Vagina (tissue), 2 donors: Measurements from ENCODE around the gene CANX. TPM values are rescaled to one million over a fixed set of nuclear protein-coding genes. Genes with fewer than 3 reads are reported as not detected.

ENCODE experiments used
- DNase-seq, 2 donors: peaks; one replicate each; pipeline ENCODE4 v3.0.0-alpha.2; 2017; ENCODE audit errors: extremely low spot score in 2 of 2
- H3K27ac ChIP-seq: fragments of 200-600 bp; sonication (generic); one replicate; pipeline ENCODE4 v1.5.1; 2019
- H3K27me3 ChIP-seq: fragments of 200-600 bp; sonication (generic); one replicate; pipeline ENCODE4 v1.5.1; 2019
- H3K36me3 ChIP-seq, 2 donors: fragments of 200-600 bp; sonication (generic); one replicate each; pipeline ENCODE4 v1.5.1; 2017 to 2019
- H3K4me1 ChIP-seq: fragments of 200-600 bp; sonication (generic); one replicate; pipeline ENCODE4 v1.5.1; 2019
- H3K4me3 ChIP-seq, 2 donors: fragments of 200-600 bp; sonication (generic); 1 replicate in 1 of 2; 2 replicates in 1 of 2; pipeline ENCODE4 v1.5.1; 2016 to 2019
- H3K9me3 ChIP-seq: fragments of 200-600 bp; sonication (generic); one replicate; pipeline ENCODE4 v1.5.1; 2019
- POLR2A ChIP-seq, 2 donors: fragments of 450-650 bp; IDR thresholded peaks; one replicate each; pipeline ENCODE4 v1.6.1; 2017; ENCODE audit warnings: antibody characterized with exemption in 2 of 2, mild to moderate bottlenecking in 2 of 2, moderate library complexity in 2 of 2
- POLR2AphosphoS5 ChIP-seq, 2 donors: sonication (generic); formaldehyde crosslinking; IDR thresholded peaks; one replicate each; pipeline ENCODE4 v1.9.0; 2017; ENCODE audit warnings: antibody characterized with exemption in 2 of 2, mild to moderate bottlenecking in 2 of 2, low read depth in 1 of 2; ENCODE audit not compliant: insufficient read depth in 1 of 2
- intact Hi-C: fragments of 100-400 bp; cut with DNase I; formaldehyde crosslinking; loops from one replicate; pipeline ENCODE4 v1.15.1; 2023
- total RNA-seq: library from RNA; depleted of rRNA; stranded (reverse); fragments of >200 nt; gene quantifications from one replicate; pipeline ENCODE4 v1.2.3, GENCODE V29; 2016
- TF ChIP-seq, protein P1 (sequence below), 3 experiments: fragments of 450-650 bp in 2 of 3; fragments of 200-600 bp in 1 of 3; sonication (generic) in 1 of 3; IDR thresholded peaks; one replicate each; pipeline ENCODE4 v1.5.1; 2017 to 2019; ENCODE audit warnings: antibody characterized with exemption in 3 of 3, mild to moderate bottlenecking in 2 of 3, moderate library complexity in 2 of 3

Gene CANX
- total RNA-seq, 1 donor from 2014 or later, result 208 TPM

- H3K4me1 ChIP-seq, result peaks cover 46% of the 10 kb centered on the region
These were observed 960 bp downstream of the CANX start for GRCh38 chr5:179699616-179700237.

GRCh38 chr5:179700401-179700918 lies 1.7 kb downstream of the CANX start:
- peak overlapping the region; percentile 96 for H3K27ac ChIP-seq
- TF ChIP-seq POLR2AphosphoS5 (IDR thresholded peaks at IDR 0.05; ENCODE audit: insufficient read depth in 1 of 2, low read depth in 1 of 2) (no peak), POLR2A (IDR thresholded peaks at IDR 0.05) (no peak)
- TF ChIP-seq, protein P1, sequence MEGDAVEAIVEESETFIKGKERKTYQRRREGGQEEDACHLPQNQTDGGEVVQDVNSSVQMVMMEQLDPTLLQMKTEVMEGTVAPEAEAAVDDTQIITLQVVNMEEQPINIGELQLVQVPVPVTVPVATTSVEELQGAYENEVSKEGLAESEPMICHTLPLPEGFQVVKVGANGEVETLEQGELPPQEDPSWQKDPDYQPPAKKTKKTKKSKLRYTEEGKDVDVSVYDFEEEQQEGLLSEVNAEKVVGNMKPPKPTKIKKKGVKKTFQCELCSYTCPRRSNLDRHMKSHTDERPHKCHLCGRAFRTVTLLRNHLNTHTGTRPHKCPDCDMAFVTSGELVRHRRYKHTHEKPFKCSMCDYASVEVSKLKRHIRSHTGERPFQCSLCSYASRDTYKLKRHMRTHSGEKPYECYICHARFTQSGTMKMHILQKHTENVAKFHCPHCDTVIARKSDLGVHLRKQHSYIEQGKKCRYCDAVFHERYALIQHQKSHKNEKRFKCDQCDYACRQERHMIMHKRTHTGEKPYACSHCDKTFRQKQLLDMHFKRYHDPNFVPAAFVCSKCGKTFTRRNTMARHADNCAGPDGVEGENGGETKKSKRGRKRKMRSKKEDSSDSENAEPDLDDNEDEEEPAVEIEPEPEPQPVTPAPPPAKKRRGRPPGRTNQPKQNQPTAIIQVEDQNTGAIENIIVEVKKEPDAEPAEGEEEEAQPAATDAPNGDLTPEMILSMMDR (IDR thresholded peaks at IDR 0.05), result no peak
- no peak for DNase-seq
- H3K27me3 ChIP-seq, result no peaks in the 10 kb centered on the region
- H3K36me3 ChIP-seq, result no peaks in the 10 kb centered on the region
- no peaks in the 10 kb centered on the region for H3K9me3 ChIP-seq
- intact Hi-C loops, result no loop called here
- peaks cover 46% of the 10 kb centered on the region for H3K4me1 ChIP-seq
- H3K4me3 ChIP-seq, result peak overlapping the region; percentile 91 to 95

More at GRCh38 chr5:179699616-179700237, 960 bp downstream of the CANX start:
- TF ChIP-seq POLR2A (IDR thresholded peaks at IDR 0.05), result no peak
- TF ChIP-seq POLR2AphosphoS5 (IDR thresholded peaks at IDR 0.05; ENCODE audit: insufficient read depth in 1 of 2, low read depth in 1 of 2), result no peak
- TF ChIP-seq, protein P1 (IDR thresholded peaks at IDR 0.05), result no peak
- no peaks in the 10 kb centered on the region for H3K36me3 ChIP-seq
- intact Hi-C loops, result loop anchor here (2.0 kb wide), 1 partner anchor 33 kb away; the partner anchor contains the start of gene MAML1
- peak overlapping the region; percentile 96 for H3K27ac ChIP-seq
- no peaks in the 10 kb centered on the region for H3K9me3 ChIP-seq
- no peak for DNase-seq
- peak overlapping the region; percentile 91 to 95 for H3K4me3 ChIP-seq
- H3K27me3 ChIP-seq, result no peaks in the 10 kb centered on the region

- intact Hi-C loops, result no loop called here
- TF ChIP-seq POLR2A (IDR thresholded peaks at IDR 0.05), result no peak
- no peak for TF ChIP-seq POLR2AphosphoS5 (IDR thresholded peaks at IDR 0.05; ENCODE audit: insufficient read depth in 1 of 2, low read depth in 1 of 2)
- TF ChIP-seq, protein P1 (IDR thresholded peaks at IDR 0.05), result no peak
- peaks cover 0 to 75% of the 10 kb centered on the region in 2 donors for H3K36me3 ChIP-seq
These were observed 17.5 kb downstream of the CANX start for GRCh38 chr5:179716286-179716685.

GRCh38 chr5:179720222-179720621 lies 21.5 kb downstream of the CANX start:
- H3K4me1 ChIP-seq, result no peaks in the 10 kb centered on the region
- H3K9me3 ChIP-seq, result no peaks in the 10 kb centered on the region
- no peak overlapping the region for H3K27ac ChIP-seq
- no peak overlapping the region for H3K4me3 ChIP-seq
- no peak for TF ChIP-seq POLR2AphosphoS5 (IDR thresholded peaks at IDR 0.05; ENCODE audit: insufficient read depth in 1 of 2, low read depth in 1 of 2)
- no peak for TF ChIP-seq POLR2A (IDR thresholded peaks at IDR 0.05)
- TF ChIP-seq, protein P1 (IDR thresholded peaks at IDR 0.05), result no peak
- peaks cover 0 to 91% of the 10 kb centered on the region in 2 donors for H3K36me3 ChIP-seq
- no peak for DNase-seq
- intact Hi-C loops, result no loop called here
- no peaks in the 10 kb centered on the region for H3K27me3 ChIP-seq

More at GRCh38 chr5:179716286-179716685, 17.5 kb downstream of the CANX start:
- no peak for DNase-seq
- H3K4me3 ChIP-seq, result no peak overlapping the region
- H3K9me3 ChIP-seq, result no peaks in the 10 kb centered on the region
- no peak overlapping the region for H3K27ac ChIP-seq
- H3K4me1 ChIP-seq, result no peaks in the 10 kb centered on the region
- no peaks in the 10 kb centered on the region for H3K27me3 ChIP-seq

GRCh38 chr5:179724163-179724562 lies 25.4 kb downstream of the CANX start:
- intact Hi-C loops, result no loop called here
- no peak for DNase-seq
- Histone ChIP-seq H3K9me3 (no peaks in the 10 kb centered on the region), H3K4me1 (no peaks in the 10 kb centered on the region), H3K36me3 (peaks cover 4 to 99% of the 10 kb centered on the region in 2 donors), H3K4me3 (no peak overlapping the region), H3K27ac (no peak overlapping the region), H3K27me3 (no peaks in the 10 kb centered on the region)
- no peak for TF ChIP-seq POLR2AphosphoS5 (IDR thresholded peaks at IDR 0.05; ENCODE audit: insufficient read depth in 1 of 2, low read depth in 1 of 2)
- TF ChIP-seq, protein P1 (IDR thresholded peaks at IDR 0.05), result no peak
- no peak for TF ChIP-seq POLR2A (IDR thresholded peaks at IDR 0.05)
